OCI-LY7 (cell line): ENCODE data around the gene OR1F1. TPM values are rescaled to one million over a fixed set of nuclear protein-coding genes. Genes with fewer than 3 reads are reported as not detected.

ENCODE experiments used
- BruUV-seq: library from RNA; stranded (reverse); fragments of 400-500 nt; replicated peaks from 2 replicates; lab custom pipeline; 2021; lab: Mats Ljungman, UMichigan
- CTCF ChIA-PET: fragments of 300-600 bp; sonication (Branson Sonifier 250); formaldehyde crosslinking; loops from one replicate; lab custom pipeline; 2022; ENCODE audit warnings: antibody characterized with exemption; ENCODE audit not compliant: unreplicated experiment; lab: Charles Lee
- POLR2A ChIA-PET: fragments of 300-600 bp; sonication (Branson Sonifier 250); formaldehyde crosslinking; loops from one replicate; lab custom pipeline; 2022; ENCODE audit warnings: antibody characterized with exemption; lab: Charles Lee
- DNase-seq: peaks from one replicate; pipeline ENCODE4 v3.0.0-alpha.2; 2015; ENCODE audit warnings: low spot score
- H2AFZ ChIP-seq: fragments of 200-600 bp; sonication (generic), shearing (Covaris generic); 2 replicates; pipeline ENCODE4 v1.6.1; 2014; ENCODE audit warnings: mild to moderate bottlenecking, antibody characterized with exemption, low read length, moderate library complexity
- H3K27ac ChIP-seq: fragments of 200-600 bp; sonication (generic); 2 replicates; pipeline ENCODE4 v1.5.1; 2014; ENCODE audit warnings: mixed run types, low read depth, mild to moderate bottlenecking, moderate library complexity, low read length, inconsistent platforms; ENCODE audit not compliant: poor library complexity, severe bottlenecking
- H3K36me3 ChIP-seq: fragments of 200-600 bp; sonication (generic); 2 replicates; pipeline ENCODE4 v1.6.1; 2014; ENCODE audit warnings: mild to moderate bottlenecking, antibody characterized with exemption, low read length, moderate library complexity, mixed read lengths; ENCODE audit not compliant: insufficient read depth
- H3K4me1 ChIP-seq: fragments of 200-600 bp; sonication (generic); 2 replicates; pipeline ENCODE4 v1.5.1; 2014; ENCODE audit warnings: mild to moderate bottlenecking, low read length; ENCODE audit not compliant: insufficient read depth, poor library complexity, severe bottlenecking
- H3K4me2 ChIP-seq: fragments of 200-600 bp; sonication (generic); 2 replicates; pipeline ENCODE4 v1.6.1; 2014; ENCODE audit warnings: mild to moderate bottlenecking, low read length
- H3K4me3 ChIP-seq: fragments of 200-600 bp; sonication (generic); 2 replicates; pipeline ENCODE4 v1.5.1; 2014; ENCODE audit warnings: mild to moderate bottlenecking, low read depth, low read length; ENCODE audit not compliant: poor library complexity, severe bottlenecking
- H3K79me2 ChIP-seq: fragments of 200-600 bp; sonication (generic); 2 replicates; pipeline ENCODE4 v1.6.1; 2016; ENCODE audit warnings: low read depth, mild to moderate bottlenecking, low read length, moderate library complexity, mixed read lengths; ENCODE audit not compliant: insufficient read depth
- H3K9me2 ChIP-seq: fragments of 200-600 bp; sonication (generic); 2 replicates; pipeline ENCODE4 v1.6.1; 2016; ENCODE audit warnings: mild to moderate bottlenecking, low read length, mixed read lengths; ENCODE audit not compliant: insufficient read depth
- H3K9me3 ChIP-seq: fragments of 200-600 bp; sonication (generic); 2 replicates; pipeline ENCODE4 v1.6.1; 2014; ENCODE audit warnings: mild to moderate bottlenecking, mixed run types, low read length, mixed read lengths
- H4K20me1 ChIP-seq: fragments of 200-600 bp; sonication (generic); 2 replicates; pipeline ENCODE4 v1.6.1; 2014; ENCODE audit warnings: mild to moderate bottlenecking, antibody characterized with exemption, low read length, moderate library complexity, mixed read lengths; ENCODE audit not compliant: insufficient read depth
- CTCF ChIP-seq: fragments of 200-600 bp; sonication (generic); conservative IDR thresholded peaks from 2 replicates; pipeline ENCODE4 v1.5.1; 2014; ENCODE audit warnings: mild to moderate bottlenecking, antibody characterized with exemption, low read length, moderate library complexity, mixed read lengths
- EZH2phosphoT487 ChIP-seq: fragments of 200-600 bp; sonication (generic); IDR thresholded peaks from 2 replicates; pipeline ENCODE4 v1.6.1; 2018; ENCODE audit warnings: low read depth, borderline replicate concordance, mild to moderate bottlenecking, mixed run types, antibody characterized with exemption, low read length, moderate library complexity, mixed read lengths
- intact Hi-C: fragments of 100-400 bp; cut with micrococcal nuclease; formaldehyde crosslinking; loops from one replicate; pipeline ENCODE4 v1.10.0; 2022; ENCODE audit not compliant: unreplicated experiment
- total RNA-seq, 2 experiments: library from RNA; depleted of rRNA in 1 of 2; stranded (reverse); fragments of >200 nt in 1 of 2; shearing (Covaris generic) in 1 of 2; gene quantifications; 2 replicates each; pipeline ENCODE4 v1.2.3, GENCODE V29; 2014 to 2022

OR1F1 gene
- total RNA-seq, 2 experiments from 2014 or later = not detected

- Histone ChIP-seq H4K20me1 (no peaks in the 10 kb centered on the region), H3K79me2 (no peaks in the 10 kb centered on the region), H3K4me1 (peaks cover 4% of the 10 kb centered on the region), H3K27ac (no peak overlapping the region), H3K9me3 (no peaks in the 10 kb centered on the region), H3K4me2 (no peak overlapping the region), H3K36me3 (no peaks in the 10 kb centered on the region), H3K4me3 (no peak overlapping the region), H2AFZ (no peak overlapping the region), H3K9me2 (no peaks in the 10 kb centered on the region)
- CTCF ChIA-PET = no interaction called here
- no TSS peak for BruUV-seq
- intact Hi-C loops = no loop called here
- DNase-seq = no peak
- TF ChIP-seq CTCF (no peak), EZH2phosphoT487 (no peak)
- POLR2A ChIA-PET = no interaction called here
These were observed 58.0 kb downstream of the OR1F1 start for GRCh38 chr16:3246002-3246401.

GRCh38 chr16:3246876-3247275 lies 58.9 kb downstream of the OR1F1 start:
- Histone ChIP-seq H3K27ac (no peak overlapping the region), H3K4me1 (peaks cover 4% of the 10 kb centered on the region), H3K4me2 (no peak overlapping the region), H3K9me2 (no peaks in the 10 kb centered on the region), H3K36me3 (no peaks in the 10 kb centered on the region), H3K4me3 (no peak overlapping the region), H3K79me2 (no peaks in the 10 kb centered on the region), H2AFZ (no peak overlapping the region), H3K9me3 (no peaks in the 10 kb centered on the region), H4K20me1 (no peaks in the 10 kb centered on the region)
- no peak for DNase-seq
- no peak for TF ChIP-seq EZH2phosphoT487
- TF ChIP-seq CTCF = no peak
- ChIA-PET CTCF (no interaction called here), POLR2A (no interaction called here)
- intact Hi-C loops = no loop called here
- no TSS peak for BruUV-seq

GRCh38 chr16:3248596-3248995 lies 60.6 kb downstream of the OR1F1 start:
- intact Hi-C loops = no loop called here
- H2AFZ ChIP-seq = no peak overlapping the region
- no peaks in the 10 kb centered on the region for H3K9me3 ChIP-seq
- TF ChIP-seq EZH2phosphoT487 (no peak), CTCF (no peak)
- no TSS peak for BruUV-seq
- POLR2A ChIA-PET = interaction anchor here (0.5 kb wide), 1 partner anchor 1560 kb away, joined by 4 read pairs; no protein-coding TSS in a partner anchor
- no peak for DNase-seq
- H4K20me1 ChIP-seq = no peaks in the 10 kb centered on the region
- no peaks in the 10 kb centered on the region for H3K9me2 ChIP-seq
- peaks cover 4% of the 10 kb centered on the region for H3K4me1 ChIP-seq
- no peak overlapping the region for H3K27ac ChIP-seq
- H3K4me3 ChIP-seq = no peak overlapping the region
- CTCF ChIA-PET = interaction anchor here (1.0 kb wide), 1 partner anchor 36 kb away, joined by 3 read pairs; no protein-coding TSS in a partner anchor
- H3K4me2 ChIP-seq = no peak overlapping the region
- H3K79me2 ChIP-seq = no peaks in the 10 kb centered on the region
- H3K36me3 ChIP-seq = no peaks in the 10 kb centered on the region
